Right lobe of liver (tissue), 4 donors: ENCODE data around the gene SHMT2.

ENCODE experiments used
- CTCF ChIP-seq, 4 donors: fragments of 200-600 bp in 3 of 4; fragments of 450-650 bp in 1 of 4; IDR thresholded peaks; one replicate each; pipeline versions ENCODE4 v1.5.1 to v1.8.0; 2016 to 2022; ENCODE audit warnings: antibody characterized with exemption in 4 of 4, mild to moderate bottlenecking in 2 of 4
- POLR2A ChIP-seq: fragments of 450-650 bp; IDR thresholded peaks from one replicate; pipeline ENCODE4 v1.6.1; 2017; ENCODE audit warnings: antibody characterized with exemption, mild to moderate bottlenecking
- donor health status: DM: no; HTN: no; CAD: no.
- donor health status: DM: no; HTN: no; CAD: no.
- donor health status: DM: no; HTN: yes; CAD: no.

GRCh38 chr12:57247041-57247440 is 17.5 kb downstream of the SHMT2 start:
- TF ChIP-seq POLR2A (no peak), CTCF (IDR thresholded peaks at IDR 0.05) (no peak)
